HG02852 (cell line): ENCODE results near the gene ATXN3.

Experiments
- ATAC-seq: cut with Tn5 transposase; IDR thresholded peaks from one replicate; pipeline ENCODE4 v1.9.1; 2021; ENCODE audit warnings: mild to moderate bottlenecking, moderate library complexity; ENCODE audit not compliant: unreplicated experiment

The ATXN3 gene

GRCh38 chr14:92106143-92106926 lies at the start of gene ATXN3:
Gene ATXN3 (minus strand): TSS chr14:92106582. CDS start chr14:92106552, 30 bp downstream.
- peak; percentile 82 for ATAC-seq

DNA sequence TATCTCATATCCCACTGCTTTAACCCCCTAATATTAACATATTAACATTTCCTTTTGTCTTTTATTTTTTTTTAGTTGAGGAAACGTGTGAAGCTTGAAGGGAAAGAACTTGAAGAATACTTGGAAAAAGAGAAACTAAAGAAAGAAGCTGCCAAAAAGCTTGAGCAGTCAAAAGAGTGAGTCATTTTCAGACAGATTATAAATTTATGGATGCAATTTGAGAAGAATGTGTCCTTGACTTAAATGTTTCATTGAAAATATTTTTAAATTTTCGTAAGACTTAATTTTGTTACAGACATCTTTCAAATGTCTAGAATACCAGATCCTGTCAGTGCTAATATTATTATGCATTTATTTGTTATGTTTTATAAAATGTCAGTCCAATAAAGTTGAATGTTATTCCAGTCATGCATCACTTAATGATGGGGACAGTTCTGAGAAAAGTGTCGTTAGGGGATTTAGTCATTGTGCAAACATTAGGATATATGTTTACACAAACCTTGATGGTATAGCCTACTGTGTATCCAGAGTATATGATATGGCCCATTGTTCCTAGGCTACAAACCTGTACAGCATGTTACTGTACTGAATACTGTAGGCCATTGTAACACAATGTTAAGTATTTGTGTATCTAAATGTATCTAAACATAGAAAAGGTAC lies 48.0 kb upstream of the ATXN3 start:
- no peak for ATAC-seq

DNA sequence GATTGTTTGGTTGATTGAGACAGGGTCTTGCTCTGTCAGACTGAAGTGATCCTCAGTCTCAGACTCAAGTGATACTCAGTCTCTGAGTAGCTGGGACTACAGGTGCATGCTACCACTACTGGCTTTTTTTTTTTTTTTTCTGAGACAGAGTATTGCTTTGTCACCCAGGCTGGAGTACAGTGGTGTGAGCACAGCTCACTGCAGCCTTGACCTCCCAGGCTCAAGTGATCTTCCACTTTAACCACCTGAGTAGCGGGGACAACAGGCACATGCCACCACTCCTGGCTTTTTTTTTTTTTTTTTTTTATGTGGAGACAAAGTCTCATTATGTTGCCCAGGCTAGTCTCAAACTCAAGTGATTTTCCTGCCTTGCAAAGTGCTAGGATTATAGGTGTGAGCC lies 47.2 kb upstream of the ATXN3 start:
- ATAC-seq: no peak

DNA sequence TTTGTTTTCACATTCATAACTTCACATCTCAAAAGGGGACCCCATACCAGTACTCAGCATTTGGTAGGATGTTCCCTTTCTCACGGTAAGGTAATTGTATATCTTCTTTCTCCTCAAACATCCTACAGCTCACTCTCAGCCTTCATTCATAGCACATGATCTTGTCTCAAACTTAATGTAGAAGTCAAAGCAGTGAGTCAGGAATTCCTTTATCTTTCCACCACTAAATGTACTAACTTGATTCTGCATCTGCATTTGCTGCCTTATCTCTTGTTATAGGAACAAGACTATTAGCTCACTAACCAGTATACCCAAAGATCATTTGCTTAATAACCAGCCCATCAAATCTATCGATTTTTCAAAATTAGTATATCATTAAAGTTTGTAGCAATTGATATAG lies 38.3 kb upstream of the ATXN3 start:
- ATAC-seq: no peak

GRCh38 chr14:92143962-92144361 lies 37.6 kb upstream of the ATXN3 start:
- ATAC-seq: no peak

DNA sequence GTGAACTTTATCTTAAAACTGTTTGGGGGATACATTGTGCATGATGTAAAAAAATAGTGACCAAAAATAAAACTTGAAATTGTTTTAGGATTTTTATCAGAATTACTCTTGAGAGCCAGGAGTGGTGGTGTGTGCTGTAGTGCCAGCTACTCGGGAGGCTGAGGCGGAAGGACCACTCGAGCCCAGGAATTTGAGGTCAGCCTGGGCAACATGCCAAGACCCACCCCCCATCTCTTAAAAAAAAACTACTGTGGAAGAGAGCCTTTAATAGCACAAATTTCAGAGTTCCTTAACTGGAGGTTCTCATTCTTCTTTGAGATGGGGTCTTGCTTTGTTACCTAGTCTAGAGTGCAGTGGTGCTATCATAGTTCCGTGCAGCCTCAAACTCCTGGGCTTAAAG lies 36.9 kb upstream of the ATXN3 start:
- no peak for ATAC-seq

- ATAC-seq: no peak
These were observed 28.9 kb upstream of the ATXN3 start for GRCh38 chr14:92135269-92135668.

- no peak for ATAC-seq
These were observed 28.1 kb upstream of the ATXN3 start for GRCh38 chr14:92134456-92134855.

DNA sequence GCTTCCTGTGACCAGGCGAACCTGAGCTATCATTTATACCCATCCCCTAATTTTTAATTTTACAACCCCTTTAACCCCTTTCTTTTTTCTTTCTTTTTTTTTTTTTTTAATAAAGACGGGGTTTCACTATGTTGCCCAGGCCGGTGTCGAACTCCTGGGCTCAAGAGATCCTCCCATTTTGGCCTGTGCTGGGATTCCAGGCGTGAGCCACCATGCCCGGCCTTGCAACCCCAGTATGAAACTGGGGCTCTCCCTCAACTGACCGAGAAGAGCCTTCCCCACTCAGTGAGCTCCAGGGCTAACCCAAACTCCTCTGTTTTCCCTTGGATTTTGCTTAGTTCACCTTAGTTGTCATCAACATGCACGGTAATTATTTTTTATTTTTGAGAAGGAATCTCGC lies 16.4 kb upstream of the ATXN3 start:
- no peak for ATAC-seq

- peak; percentile 8 for ATAC-seq
These were observed 15.9 kb upstream of the ATXN3 start for GRCh38 chr14:92122351-92122677.

DNA sequence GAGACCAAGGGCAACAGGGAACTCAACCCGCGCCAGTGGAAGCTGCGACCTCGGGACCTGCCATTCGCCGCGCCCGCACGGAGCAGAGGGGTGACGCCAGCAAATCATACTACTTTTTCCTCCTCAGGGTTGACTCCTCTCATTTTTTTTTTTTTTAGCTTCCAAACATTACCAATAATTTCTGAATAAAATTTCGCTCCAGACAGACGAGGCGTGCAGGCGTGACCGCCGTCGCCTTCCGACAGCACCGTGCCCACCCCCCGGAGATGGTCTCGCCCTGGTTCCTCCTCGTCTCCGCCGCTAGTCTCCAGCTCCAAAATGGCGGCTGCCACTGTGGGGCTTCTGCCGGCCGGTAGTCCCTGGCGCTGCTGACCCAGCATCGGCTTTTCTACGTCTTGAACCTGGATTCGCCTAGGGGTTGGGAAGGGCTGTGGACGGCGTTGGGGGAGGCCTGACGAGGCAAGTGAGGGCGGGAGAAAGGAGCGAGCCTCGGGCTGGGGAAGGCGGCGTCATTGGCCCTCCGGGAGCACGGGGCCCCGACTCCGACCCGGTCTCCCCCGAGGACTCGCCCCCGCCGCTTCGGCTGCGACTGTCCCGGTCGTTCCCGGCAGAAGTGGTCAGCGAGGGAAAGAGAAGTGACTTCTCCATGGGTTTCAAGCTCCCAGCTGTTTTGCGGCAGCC lies 15.4 kb upstream of the ATXN3 start, which contains the start of the genes CPSF2 and NDUFB1:
Gene CPSF2, plus strand, starts transcription at position 300 of the 681 bp plus-strand sequence. CDS start 9,016 bp downstream, outside the sequence.
Gene NDUFB1, minus strand, starts transcription at position 37 of the 681 bp plus-strand sequence. CDS start 4,069 bp downstream, outside the sequence.
- peak; percentile 89 for ATAC-seq

GRCh38 chr14:92121207-92121669 lies 14.9 kb upstream of the ATXN3 start:
- peak; percentile 8 for ATAC-seq

DNA sequence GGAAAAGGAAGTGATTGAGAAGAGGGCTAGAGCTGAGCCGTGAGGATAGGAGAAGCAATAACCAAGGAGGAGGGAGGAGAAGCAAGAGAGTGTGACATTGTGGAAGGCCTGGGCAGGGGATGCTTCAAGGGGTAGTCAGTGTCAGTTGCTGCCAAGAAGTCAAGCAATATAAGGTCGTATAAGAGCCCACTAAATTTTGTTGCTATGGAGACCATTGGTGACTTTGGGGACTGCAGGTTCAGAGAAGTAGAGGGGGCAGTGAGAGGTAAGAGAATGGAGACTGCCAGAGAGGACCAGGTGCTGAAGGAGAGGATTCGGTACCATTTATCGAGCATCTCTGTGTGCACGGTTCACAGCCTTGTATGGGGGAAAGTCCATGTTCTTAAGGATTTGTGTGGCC lies 3.1 kb upstream of the ATXN3 start:
- ATAC-seq: no peak

- ATAC-seq: no peak
These were observed 2.2 kb upstream of the ATXN3 start for GRCh38 chr14:92108345-92109254.

GRCh38 chr14:92105893-92106142 lies 564 bp downstream of the ATXN3 start:
- peak; percentile 13 for ATAC-seq

DNA sequence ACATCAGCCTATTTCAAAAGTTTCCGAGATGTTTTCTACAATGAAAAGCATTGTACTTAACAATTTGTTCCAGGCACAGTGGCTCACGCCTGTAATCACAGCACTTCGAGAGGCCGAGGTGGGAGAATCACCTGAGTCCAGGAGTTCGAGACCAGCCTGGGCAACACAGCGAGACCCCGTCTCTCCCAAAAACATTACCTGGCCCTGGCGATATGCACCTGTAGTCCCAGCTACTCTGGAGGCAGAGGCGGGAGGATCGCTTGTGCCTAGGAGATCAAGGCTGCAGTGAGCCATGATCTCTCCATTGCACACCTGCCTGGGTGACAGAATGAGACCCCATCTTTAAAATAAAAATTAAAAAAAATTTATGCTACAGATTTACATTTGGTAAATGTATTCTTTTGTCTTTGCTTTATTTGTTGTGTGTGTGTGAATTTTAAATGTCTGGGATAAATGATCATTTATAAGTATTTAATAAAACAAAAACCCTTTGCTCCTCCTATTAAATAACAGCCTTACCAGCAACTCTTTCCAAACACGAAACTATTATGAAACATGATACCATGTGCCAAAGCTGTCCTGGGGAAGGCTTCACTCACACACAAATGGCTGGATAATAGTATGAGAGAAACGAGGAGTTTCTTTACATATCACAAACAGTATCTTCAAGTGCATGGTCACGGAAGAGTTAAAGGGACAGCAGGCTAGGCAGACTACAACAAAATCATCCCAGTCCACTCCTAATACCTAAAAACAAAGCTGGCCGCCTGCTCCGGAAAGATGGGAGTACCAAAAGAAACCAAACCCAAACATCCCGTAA lies 1.1 kb downstream of the ATXN3 start:
- ATAC-seq: no peak

GRCh38 chr14:92103363-92103989 lies 2.9 kb downstream of the ATXN3 start:
- no peak for ATAC-seq

DNA sequence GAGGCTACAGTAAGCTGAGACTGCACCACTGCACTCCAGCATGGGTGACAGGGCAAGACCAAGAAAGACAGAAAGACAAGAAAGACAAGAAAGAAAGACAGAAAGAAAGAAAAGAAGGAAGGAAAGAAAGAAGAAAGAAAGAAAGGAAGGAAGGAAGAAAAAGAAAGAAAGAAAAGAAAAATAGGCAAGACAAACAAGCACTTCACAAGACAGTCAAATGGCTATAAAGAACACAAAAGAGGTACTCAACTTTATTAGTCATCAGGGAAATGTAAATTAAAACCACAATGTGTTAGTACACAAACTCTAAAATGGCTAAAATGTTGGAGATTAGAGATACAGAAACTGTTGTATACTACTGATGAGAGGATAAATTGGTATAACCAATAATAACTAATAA lies 6.6 kb downstream of the ATXN3 start:
- ATAC-seq: no peak

GRCh38 chr14:92093320-92093719 lies 13.1 kb downstream of the ATXN3 start:
- no peak for ATAC-seq

DNA sequence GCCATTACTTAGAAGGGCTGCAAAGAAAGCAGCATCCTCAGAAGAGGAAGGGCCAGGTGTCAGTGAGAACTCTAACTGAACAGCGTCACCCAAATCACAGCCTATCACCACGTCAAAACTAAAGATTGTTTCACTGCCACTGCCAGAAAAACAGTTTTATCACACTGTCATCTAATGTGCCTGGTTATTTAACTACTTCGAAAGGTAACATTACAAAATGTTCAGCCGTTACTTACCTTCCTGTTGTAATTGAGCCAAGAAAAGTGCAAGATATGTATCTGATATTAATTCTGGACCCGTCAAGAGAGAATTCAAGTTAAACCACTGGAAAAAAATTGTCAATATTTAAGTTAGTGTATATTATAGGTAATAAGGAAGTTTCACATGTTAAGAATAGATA lies 17.9 kb downstream of the ATXN3 start:
- no peak for ATAC-seq
